Fibroblast of lung (primary cell): Measurements from ENCODE around the gene NCOR2. TPM values are rescaled to one million over a fixed set of nuclear protein-coding genes. Genes with fewer than 3 reads are reported as not detected.

Experiments
- DNase-seq, 2 donors: peaks; one replicate each; pipeline versions ENCODE4 v3.0.0 to v3.0.0-alpha.2; 2010; ENCODE audit warnings: low read depth in 2 of 2
- H2AFZ ChIP-seq: 2 replicates; pipeline ENCODE4 v1.5.1; 2012; ENCODE audit warnings: low read length, control low read depth, inconsistent platforms
- H3K27ac ChIP-seq: 2 replicates; pipeline ENCODE4 v1.5.1; 2011; ENCODE audit warnings: low read length, control low read depth; ENCODE audit not compliant: insufficient read depth
- H3K27me3 ChIP-seq: 2 replicates; pipeline ENCODE4 v1.5.1; 2011; ENCODE audit warnings: mild to moderate bottlenecking, low read length; ENCODE audit not compliant: control insufficient read depth, insufficient read depth
- H3K36me3 ChIP-seq: 2 replicates; pipeline ENCODE4 v1.5.1; 2011; ENCODE audit warnings: low read length; ENCODE audit not compliant: control insufficient read depth, insufficient read depth
- H3K4me1 ChIP-seq: 2 replicates; pipeline ENCODE4 v1.5.1; 2011; ENCODE audit warnings: low read length; ENCODE audit not compliant: control insufficient read depth, insufficient read depth; ENCODE audit errors: extremely low read depth
- H3K4me2 ChIP-seq: 2 replicates; pipeline ENCODE4 v1.5.1; 2011; ENCODE audit warnings: low read length, control low read depth; ENCODE audit not compliant: insufficient read depth; ENCODE audit errors: extremely low read depth
- H3K4me3 ChIP-seq, 4 experiments: fragments of 200-600 bp in 1 of 4; sonication (generic) in 1 of 4; replicated peaks in 1 of 4; 2 replicates each; pipeline ENCODE4 v1.5.1; 2011 to 2016; ENCODE audit warnings: low read length in 4 of 4, low read depth in 3 of 4, mild to moderate bottlenecking in 3 of 4, control low read depth in 2 of 4, inconsistent platforms in 1 of 4, mixed read lengths in 1 of 4; ENCODE audit not compliant: insufficient read depth in 1 of 4; ENCODE audit errors: control extremely low read depth in 1 of 4
- H3K79me2 ChIP-seq: 2 replicates; pipeline ENCODE4 v1.5.1; 2012; ENCODE audit warnings: mild to moderate bottlenecking, low read length, inconsistent platforms; ENCODE audit not compliant: control insufficient read depth, insufficient read depth
- H3K9ac ChIP-seq: 2 replicates; pipeline ENCODE4 v1.5.1; 2011; ENCODE audit warnings: mild to moderate bottlenecking, low read length, control low read depth; ENCODE audit not compliant: insufficient read depth
- H3K9me3 ChIP-seq: 2 replicates; pipeline ENCODE4 v1.5.1; 2012; ENCODE audit warnings: low read depth, low read length; ENCODE audit not compliant: control insufficient read depth, insufficient read depth
- H4K20me1 ChIP-seq: 2 replicates; pipeline ENCODE4 v1.5.1; 2011; ENCODE audit warnings: low read length; ENCODE audit not compliant: control insufficient read depth, insufficient read depth; ENCODE audit errors: extremely low read depth
- CTCF ChIP-seq, 2 donors: IDR thresholded peaks in 1 of 2; conservative IDR thresholded peaks in 1 of 2; 1 replicate in 1 of 2; 2 replicates in 1 of 2; pipeline ENCODE4 v1.5.1; 2011 to 2012; ENCODE audit warnings: low read length in 2 of 2, control low read depth in 1 of 2, inconsistent platforms in 1 of 2, low read depth in 1 of 2, mild to moderate bottlenecking in 1 of 2
- EZH2 ChIP-seq: IDR thresholded peaks from 2 replicates; pipeline ENCODE4 v1.5.1; 2012; ENCODE audit warnings: low read length, control low read depth, mild to moderate bottlenecking; ENCODE audit errors: missing control alignments
- polyA plus RNA-seq, 2 donors: library from polyadenylated mRNA; depleted of rRNA in 1 of 2; stranded (reverse) in 1 of 2; unstranded in 1 of 2; fragments of >200 nt; gene quantifications; 2 replicates each; pipeline ENCODE4 v1.2.1, GENCODE V29; 2011 to 2012; ENCODE audit warnings: missing spikeins in 1 of 2
- total RNA-seq: library from RNA; depleted of rRNA; stranded (reverse); fragments of >200 nt; gene quantifications from 2 replicates; pipeline ENCODE4 v1.2.1, GENCODE V29; 2014

The NCOR2 gene
- total and polyA plus RNA-seq, 2 donors (not counting 1 experiment from before 2014, with no cell fraction given) = 6.1 to 17.2 TPM

GRCh38 chr12:124558313-124558712, 9.1 kb downstream of the NCOR2 start:
- no peaks in the 10 kb centered on the region for H3K36me3 ChIP-seq
- TF ChIP-seq CTCF (conservative IDR thresholded peaks at IDR 0.05 in 1 of 2, IDR thresholded peaks at IDR 0.05 in 1 of 2; ENCODE audit: low read depth in 1 of 2, low read length in 2 of 2) = no peak
- no peak for TF ChIP-seq EZH2
- H3K9me3 ChIP-seq = no peaks in the 10 kb centered on the region
- no peak for DNase-seq
- no peak overlapping the region for H3K9ac ChIP-seq
- no peak overlapping the region for H2AFZ ChIP-seq
- H3K79me2 ChIP-seq = peaks cover 87% of the 10 kb centered on the region
- H3K4me1 ChIP-seq = peaks cover 12% of the 10 kb centered on the region
- H3K4me3 ChIP-seq = no peak overlapping the region
- H3K27me3 ChIP-seq = no peaks in the 10 kb centered on the region
- H4K20me1 ChIP-seq = peaks cover 4% of the 10 kb centered on the region
- no peak overlapping the region for H3K27ac ChIP-seq
- H3K4me2 ChIP-seq = no peak overlapping the region

- Histone ChIP-seq H3K4me1 (peaks cover 12% of the 10 kb centered on the region), H4K20me1 (peaks cover 4% of the 10 kb centered on the region)
- DNase-seq = no peak
Measured at GRCh38 chr12:124557518-124558223, 9.7 kb downstream of the NCOR2 start.

More at GRCh38 chr12:124557518-124558223, 9.7 kb downstream of the NCOR2 start:
- no peak overlapping the region for H3K9ac ChIP-seq
- H3K9me3 ChIP-seq = no peaks in the 10 kb centered on the region
- no peak overlapping the region for H2AFZ ChIP-seq
- no peaks in the 10 kb centered on the region for H3K27me3 ChIP-seq
- no peak overlapping the region for H3K4me3 ChIP-seq
- no peak overlapping the region for H3K4me2 ChIP-seq
- H3K79me2 ChIP-seq = peaks cover 81% of the 10 kb centered on the region
- H3K27ac ChIP-seq = no peak overlapping the region
- H3K36me3 ChIP-seq = no peaks in the 10 kb centered on the region
- TF ChIP-seq CTCF (conservative IDR thresholded peaks at IDR 0.05 in 1 of 2, IDR thresholded peaks at IDR 0.05 in 1 of 2; ENCODE audit: low read depth in 1 of 2, low read length in 2 of 2) (no peak), EZH2 (no peak)
